ENCODE data around the gene SLC25A13.
"Not testable (repeated sequence)": the region's sequence is repeated elsewhere in the genome, so short reads cannot be mapped to it uniquely, and the experiment has no call there.

- TF ChIP-seq CTCF (conservative IDR thresholded peaks at IDR 0.05); EZH2 (IDR thresholded peaks at IDR 0.05; ENCODE audit: low read depth): not testable (repeated sequence)
These were observed 24.5 kb downstream of the SLC25A13 start for GRCh38 chr7:96297446-96297845.

Data from PC-9 (cell line).